Activated naive CD4-positive, alpha-beta T cell treated with anti-CD3 and anti-CD28 coated beads for 36 hours (primary cell): ENCODE data around the gene GIMAP1. TPM values are rescaled to one million over a fixed set of nuclear protein-coding genes. Genes with fewer than 3 reads are reported as not detected.

Experiments used
- total RNA-seq, 2 experiments: library from RNA; stranded (reverse); gene quantifications; one replicate each; pipeline ENCODE4 v1.2.3, GENCODE V29; 2021

The GIMAP1 gene
- total RNA-seq, 2 experiments from 2014 or later = 5.1 to 5.3 TPM

Other genes with a start within 250 kb of the GIMAP1 start
- gene GIMAP7, start 201.7 kb upstream of the GIMAP1 start, total RNA-seq = 10 to 100 TPM; 41.6 TPM
- gene GIMAP4, start 149.2 kb upstream of the GIMAP1 start, total RNA-seq = 100 to 1,000 TPM; 180 to 193 TPM
- 10 to 100 TPM; 19.2 to 20.7 TPM for gene GIMAP6, start 84.2 kb upstream of the GIMAP1 start, total RNA-seq
- 10 to 100 TPM; 45.0 to 49.5 TPM for gene GIMAP2, start 30.9 kb upstream of the GIMAP1 start, total RNA-seq
- gene GIMAP5, start 20.8 kb downstream of the GIMAP1 start, total RNA-seq = 10 to 100 TPM; 32.1 to 32.3 TPM
- gene TMEM176B, start 83.8 kb downstream of the GIMAP1 start, total RNA-seq = not detected
- gene TMEM176A, start 84.2 kb downstream of the GIMAP1 start, total RNA-seq = not detected
- not detected for gene AOC1, start 135.9 kb downstream of the GIMAP1 start, total RNA-seq